GM19395 (cell line): ENCODE results near the gene OTUD4.

Experiments used
- ATAC-seq: cut with Tn5 transposase; IDR thresholded peaks from one replicate; pipeline ENCODE4 v1.9.1; 2021; ENCODE audit warnings: mild to moderate bottlenecking, moderate library complexity; ENCODE audit not compliant: unreplicated experiment

Gene OTUD4

GRCh38 chr4:145181091-145181501 lies 707 bp upstream of the OTUD4 start:
- no peak for ATAC-seq

GRCh38 chr4:145179861-145180297 lies 510 bp downstream of the OTUD4 start:
- ATAC-seq: peak; percentile 21

DNA sequence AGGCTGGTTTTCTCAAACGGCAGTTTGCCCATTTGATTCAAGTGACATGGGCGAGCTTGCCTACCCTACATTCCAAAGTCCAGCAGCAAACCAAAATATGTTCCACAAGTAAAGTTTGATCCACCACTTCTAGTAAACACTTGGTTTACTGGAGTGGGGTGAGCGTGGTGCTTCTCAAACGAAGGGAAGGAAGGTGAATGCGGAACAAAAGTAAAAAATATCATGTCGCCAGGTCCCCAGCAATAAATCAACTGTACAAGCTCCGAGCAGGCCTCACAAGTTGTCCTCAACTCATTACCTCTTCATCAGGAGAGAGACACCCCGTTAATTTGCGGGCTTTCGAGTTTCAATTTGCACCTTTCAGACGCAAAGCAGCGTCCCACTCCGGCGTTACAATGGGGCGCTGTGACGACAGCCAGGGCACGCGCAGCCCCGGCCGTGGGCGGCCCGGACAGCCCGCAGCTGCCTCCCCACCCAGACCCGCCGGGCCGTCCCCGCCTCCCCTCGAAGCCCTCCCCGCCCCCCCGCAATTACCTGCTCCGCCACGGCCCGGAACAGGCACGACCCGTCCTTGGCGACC lies 1.0 kb downstream of the OTUD4 start:
- ATAC-seq: peak; percentile 43

DNA sequence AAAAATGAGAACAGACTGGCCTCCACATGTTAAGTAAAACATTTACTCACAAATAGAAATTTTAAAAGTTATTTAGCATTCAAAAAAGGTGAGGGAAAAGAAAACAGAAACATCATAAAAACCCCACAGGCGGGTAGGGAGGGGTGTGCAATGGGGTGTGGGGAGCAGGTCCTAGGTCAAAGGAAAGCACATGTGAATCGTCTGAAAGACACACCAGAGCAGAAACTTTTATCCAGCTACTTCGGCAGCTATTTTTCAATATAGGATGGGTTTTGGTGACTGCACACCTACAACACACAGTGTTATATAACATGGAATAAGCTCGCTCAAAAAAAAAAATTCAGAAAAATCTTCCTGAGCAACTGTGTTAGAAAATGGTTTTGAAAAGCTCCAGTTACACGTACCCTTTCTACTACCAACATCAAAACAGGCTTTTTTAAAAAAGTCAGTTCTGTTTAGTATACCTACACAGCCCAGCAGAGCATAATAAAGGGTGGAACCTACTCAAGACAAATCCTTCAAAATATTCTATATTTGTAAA lies 1.6 kb downstream of the OTUD4 start:
- no peak for ATAC-seq

DNA sequence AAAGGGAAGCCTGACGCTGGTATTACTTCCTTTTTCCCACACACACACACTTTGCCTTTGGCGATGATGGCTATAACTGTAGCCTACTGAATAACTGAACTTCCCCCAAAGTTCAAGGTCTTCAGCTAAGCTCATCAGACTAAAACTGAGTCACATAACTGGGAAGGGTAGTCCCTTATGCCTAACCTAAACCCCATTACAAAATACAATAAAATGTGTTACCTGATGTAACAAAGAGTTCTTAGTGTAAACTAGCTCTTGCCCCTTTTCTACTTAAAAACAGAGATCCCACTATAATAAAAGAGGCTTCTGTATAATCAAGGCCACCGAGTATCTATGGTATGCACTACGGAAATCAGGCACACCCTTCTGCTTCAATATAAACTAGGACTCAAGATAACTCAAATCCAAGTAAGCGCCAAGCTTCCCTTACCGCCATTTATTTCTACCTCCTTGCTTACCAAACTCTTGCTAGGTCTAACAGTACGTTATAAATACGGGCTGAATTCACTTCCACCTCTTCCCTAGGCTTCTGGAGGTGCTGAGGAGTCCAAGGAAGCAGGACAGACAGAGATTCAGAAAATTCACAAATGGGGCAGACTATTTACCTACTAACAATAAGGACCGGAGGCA lies 2.4 kb downstream of the OTUD4 start:
- ATAC-seq: no peak

GRCh38 chr4:145177511-145177905 lies 2.9 kb downstream of the OTUD4 start:
- no peak for ATAC-seq

- ATAC-seq: no peak
Measured at GRCh38 chr4:145176641-145177432, 3.6 kb downstream of the OTUD4 start.

- no peak for ATAC-seq
Measured at GRCh38 chr4:145171911-145172310, 8.5 kb downstream of the OTUD4 start.

GRCh38 chr4:145170223-145170622 lies 10.2 kb downstream of the OTUD4 start:
- no peak for ATAC-seq

- ATAC-seq: no peak
Measured at GRCh38 chr4:145168581-145169187, 11.7 kb downstream of the OTUD4 start.

DNA sequence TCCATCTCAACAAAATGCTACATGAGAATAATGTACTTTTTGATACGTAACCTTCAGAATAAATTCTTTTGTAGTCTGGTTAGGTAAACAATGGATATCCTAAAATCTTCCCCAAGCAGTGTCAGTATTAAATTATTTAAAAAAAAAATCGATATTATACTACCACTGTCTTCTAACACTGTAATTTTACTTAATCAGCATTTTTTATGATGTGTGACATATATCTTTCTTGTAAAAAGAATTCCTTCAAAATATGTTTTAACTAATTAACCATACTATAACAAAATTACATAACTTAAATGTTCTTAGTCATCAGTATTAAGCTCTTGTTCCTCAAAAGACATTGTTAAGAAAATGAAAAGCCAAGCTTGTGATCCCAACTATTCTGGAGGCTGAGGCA lies 12.5 kb downstream of the OTUD4 start:
- ATAC-seq: no peak

DNA sequence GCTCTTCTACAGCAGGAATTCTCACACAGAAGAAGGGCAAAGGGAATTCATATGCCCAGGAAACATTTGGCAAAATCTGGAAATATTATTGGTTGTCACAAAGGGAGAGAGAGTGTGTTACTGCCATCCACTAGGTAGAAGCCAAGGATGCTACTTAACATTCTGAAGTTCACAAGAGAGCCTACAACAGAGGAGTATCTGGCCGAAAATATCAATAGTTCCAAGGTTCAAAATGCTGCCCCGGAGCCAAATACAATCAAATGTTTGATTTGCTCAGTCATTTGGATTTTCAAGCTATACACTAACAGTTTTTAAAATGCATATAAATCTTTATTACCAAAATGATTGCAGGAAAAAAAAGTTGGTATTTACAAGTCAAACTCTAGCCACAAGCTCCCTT lies 18.8 kb downstream of the OTUD4 start:
- no peak for ATAC-seq

DNA sequence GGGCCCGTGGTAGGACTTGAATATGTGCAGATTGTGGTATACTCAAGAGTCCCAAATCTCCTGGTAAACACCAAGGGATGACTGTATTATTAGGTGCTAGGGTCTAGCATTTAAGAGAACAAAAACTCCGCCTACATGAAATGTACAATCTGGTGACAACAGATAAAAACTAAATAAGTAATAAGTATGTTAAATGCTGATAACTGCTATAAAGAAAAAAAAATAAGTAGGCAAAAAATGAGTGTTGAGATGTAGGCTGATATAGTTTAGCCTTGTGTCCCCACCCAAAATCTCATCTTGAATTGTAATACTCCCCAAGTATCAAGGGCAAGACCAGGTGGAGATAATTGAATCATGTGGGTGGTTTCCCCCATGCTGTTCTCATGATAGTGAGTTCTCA lies 23.4 kb downstream of the OTUD4 start:
- no peak for ATAC-seq

DNA sequence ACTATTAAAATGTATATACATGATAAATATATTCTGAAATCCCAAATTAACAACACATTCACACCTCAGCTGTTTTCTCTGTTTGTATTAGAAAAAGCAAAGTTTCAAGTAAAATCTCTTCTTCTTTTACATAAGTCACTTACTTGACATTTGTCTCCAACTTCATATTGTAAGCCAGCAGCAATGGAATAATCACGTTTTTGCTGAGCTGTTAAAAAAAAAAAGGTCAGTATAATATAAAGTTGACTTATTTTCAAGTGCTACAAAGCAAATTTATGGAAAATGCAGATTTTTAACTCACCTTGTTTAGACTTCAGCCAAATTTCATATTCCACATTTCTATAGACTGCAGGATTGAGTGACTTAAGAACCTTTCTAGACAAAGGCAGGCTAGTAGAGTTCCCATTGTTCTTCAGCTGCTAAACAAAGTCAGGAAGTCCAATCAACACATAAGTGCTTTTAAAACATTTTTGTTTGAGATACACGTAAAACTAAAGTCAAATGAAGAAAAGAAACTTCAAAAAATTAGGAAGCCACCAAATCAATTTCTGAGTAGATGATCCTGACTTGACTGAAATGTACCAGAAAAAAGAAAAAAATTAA lies 25.0 kb downstream of the OTUD4 start:
- no peak for ATAC-seq

GRCh38 chr4:145154573-145154972 lies 25.8 kb downstream of the OTUD4 start:
- ATAC-seq: peak; percentile 78

DNA sequence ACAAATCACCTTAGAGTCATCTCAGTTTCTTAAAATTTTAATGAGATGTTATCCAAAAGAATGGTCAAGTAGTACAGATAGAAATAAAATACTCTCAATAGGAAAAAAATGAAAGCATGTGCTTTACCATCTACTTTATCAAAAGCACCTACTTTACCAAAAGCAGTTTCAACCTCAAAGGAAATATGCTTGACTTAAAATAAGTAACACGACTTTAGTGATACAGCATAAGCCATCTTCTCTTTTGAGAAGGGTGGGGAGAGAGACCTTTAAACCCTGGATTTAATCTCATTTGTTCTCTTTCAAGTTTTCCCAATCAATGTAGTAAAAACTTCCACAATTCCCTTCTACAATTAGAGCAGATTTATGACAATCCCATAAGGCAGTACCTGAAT lies 26.5 kb downstream of the OTUD4 start:
- ATAC-seq: no peak

DNA sequence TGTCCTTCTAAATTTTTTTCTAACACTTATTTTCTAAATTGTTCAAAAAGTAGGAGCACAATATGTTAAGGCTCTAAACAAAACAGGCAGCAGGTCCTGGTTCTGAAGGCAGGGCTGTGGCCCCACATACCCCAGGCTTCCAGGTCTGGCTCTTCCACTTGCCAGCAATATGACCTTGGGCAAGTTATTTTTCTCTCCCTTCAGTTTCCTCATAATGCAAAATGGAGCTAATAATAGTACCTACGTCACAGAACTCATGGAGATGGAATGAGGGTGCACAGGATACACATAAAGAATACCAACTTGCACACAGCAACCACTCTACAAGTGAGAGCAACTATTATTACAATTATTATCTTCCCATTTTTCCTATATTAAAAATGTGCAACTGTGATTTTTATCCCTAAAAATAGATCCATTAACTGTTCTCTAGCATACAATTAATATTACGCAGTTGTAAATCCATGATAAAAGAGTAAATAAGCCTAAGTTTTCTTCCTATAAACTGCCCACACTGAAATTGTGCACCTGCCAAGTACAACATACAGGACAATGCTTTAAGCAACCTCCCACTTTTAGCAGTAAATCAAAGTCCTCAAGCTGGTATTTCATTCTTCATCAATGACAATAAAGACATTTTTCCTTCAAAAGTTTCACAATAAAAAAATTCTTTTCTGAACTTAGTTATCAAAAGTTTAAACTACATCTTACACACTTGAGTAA lies 27.0 kb downstream of the OTUD4 start:
- no peak for ATAC-seq

DNA sequence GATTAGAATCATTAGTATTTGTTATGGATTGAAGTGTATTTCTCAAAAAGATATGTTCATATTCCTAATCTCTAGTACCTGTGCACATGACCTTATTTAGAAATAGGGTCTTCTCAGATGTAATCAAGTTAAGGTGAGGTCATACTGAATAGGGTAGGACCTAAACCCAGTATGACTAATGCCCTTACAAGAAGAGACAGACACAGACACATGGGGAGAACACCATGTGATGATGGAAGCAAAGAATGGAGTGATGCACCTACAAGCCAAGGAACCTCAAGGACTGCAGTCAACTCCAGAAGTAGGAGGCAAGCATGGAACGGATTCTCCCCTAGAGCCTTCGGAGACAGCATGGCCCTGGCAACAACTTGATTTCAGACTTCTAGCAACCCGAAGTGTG lies 31.4 kb downstream of the OTUD4 start:
- no peak for ATAC-seq

GRCh38 chr4:145136219-145136618 lies 44.2 kb downstream of the OTUD4 start:
- ATAC-seq: peak; percentile 52

GRCh38 chr4:145132511-145133098 lies 47.8 kb downstream of the OTUD4 start:
- ATAC-seq: peak; percentile 68
